OCI-LY7 (cell line): ENCODE data around the gene DNHD1.

Source experiments
- CTCF ChIP-seq: fragments of 200-600 bp; sonication (generic); conservative IDR thresholded peaks from 2 replicates; pipeline ENCODE4 v1.5.1; 2014; ENCODE audit warnings: mild to moderate bottlenecking, antibody characterized with exemption, low read length, moderate library complexity, mixed read lengths
- EZH2phosphoT487 ChIP-seq: fragments of 200-600 bp; sonication (generic); IDR thresholded peaks from 2 replicates; pipeline ENCODE4 v1.6.1; 2018; ENCODE audit warnings: low read depth, borderline replicate concordance, mild to moderate bottlenecking, mixed run types, antibody characterized with exemption, low read length, moderate library complexity, mixed read lengths

- TF ChIP-seq CTCF = no peak
- TF ChIP-seq EZH2phosphoT487 = no peak
Measured at GRCh38 chr11:6609502-6610015, 112.5 kb downstream of the DNHD1 start.
